GM19463 (cell line): ENCODE results near the gene RIOK2.
"Not testable (repeated sequence)": the region's sequence is repeated elsewhere in the genome, so short reads cannot be mapped to it uniquely, and the experiment has no call there.

Experiments used
- ATAC-seq: cut with Tn5 transposase; IDR thresholded peaks from one replicate; pipeline ENCODE4 v1.9.1; 2021; ENCODE audit warnings: mild to moderate bottlenecking, moderate library complexity; ENCODE audit not compliant: unreplicated experiment

The RIOK2 gene

GRCh38 chr5:97183100-97183929, at the start of gene RIOK2:
TSS of gene RIOK2 (minus strand) at chr5:97183247. CDS start at chr5:97183191, 56 bp downstream.
- peak; percentile 87 for ATAC-seq

- peak; percentile 95 for ATAC-seq
These were observed 48.1 kb upstream of the RIOK2 start for GRCh38 chr5:97231025-97231636.

- ATAC-seq, result no peak
These were observed 46.7 kb upstream of the RIOK2 start for GRCh38 chr5:97229688-97230285.

- ATAC-seq, result no peak
These were observed 46.1 kb upstream of the RIOK2 start for GRCh38 chr5:97229196-97229595.

- ATAC-seq, result no peak
These were observed 42.2 kb upstream of the RIOK2 start for GRCh38 chr5:97225222-97225621.

GRCh38 chr5:97224112-97224750, 41.2 kb upstream of the RIOK2 start:
- ATAC-seq, result no peak

GRCh38 chr5:97223596-97223995, 40.5 kb upstream of the RIOK2 start:
- no peak for ATAC-seq

GRCh38 chr5:97209343-97209742, 26.3 kb upstream of the RIOK2 start:
- ATAC-seq, result no peak

- ATAC-seq, result no peak
These were observed 25.7 kb upstream of the RIOK2 start for GRCh38 chr5:97208714-97209113.

GRCh38 chr5:97208184-97208713, 25.2 kb upstream of the RIOK2 start:
- no peak for ATAC-seq

- ATAC-seq, result no peak
These were observed 11.3 kb upstream of the RIOK2 start for GRCh38 chr5:97194366-97194765.

- ATAC-seq, result peak; percentile 3
These were observed 10.3 kb upstream of the RIOK2 start for GRCh38 chr5:97193355-97193688.

GRCh38 chr5:97192580-97193354, 9.7 kb upstream of the RIOK2 start:
- ATAC-seq, result peak; percentile 83

- no peak for ATAC-seq
These were observed 8.8 kb upstream of the RIOK2 start for GRCh38 chr5:97191893-97192292.

- ATAC-seq, result not testable (repeated sequence)
These were observed 6.5 kb upstream of the RIOK2 start for GRCh38 chr5:97189523-97189922.

GRCh38 chr5:97183930-97184213, 825 bp upstream of the RIOK2 start:
- no peak for ATAC-seq

GRCh38 chr5:97182571-97183099, 412 bp downstream of the RIOK2 start:
- ATAC-seq, result no peak

- no peak for ATAC-seq
These were observed 1.0 kb downstream of the RIOK2 start for GRCh38 chr5:97181856-97182545.

- not testable (repeated sequence) for ATAC-seq
These were observed 3.6 kb downstream of the RIOK2 start for GRCh38 chr5:97179457-97179856.

GRCh38 chr5:97172227-97172626, 10.8 kb downstream of the RIOK2 start:
- ATAC-seq, result no peak
